HepG2 (cell line): ENCODE measurements around the gene CUL2. TPM values are rescaled to one million over a fixed set of nuclear protein-coding genes. Genes with fewer than 3 reads are reported as not detected.

Experiments used
- ATF5 ChIP-seq: sonication (generic); formaldehyde crosslinking; IDR thresholded peaks from 2 replicates; pipeline ENCODE4 v1.4.0; 2020; ENCODE audit warnings: mild to moderate bottlenecking, low read depth, missing genetic modification reagents
- CHD2 ChIP-seq: IDR thresholded peaks from 2 replicates; pipeline ENCODE4 v1.6.1; 2011; ENCODE audit warnings: low read depth, low read length, improper control_type of control experiment
- FOXP4 ChIP-seq: sonication (generic); formaldehyde crosslinking; IDR thresholded peaks from 2 replicates; pipeline ENCODE4 v1.4.0; 2020; ENCODE audit warnings: missing genetic modification reagents
- GABPB1 ChIP-seq: IDR thresholded peaks from 2 replicates; pipeline ENCODE4 v1.6.1; 2016; ENCODE audit warnings: mild to moderate bottlenecking, missing genetic modification reagents, moderate library complexity, missing compliant biosample characterization
- GZF1 ChIP-seq: sonication (generic); formaldehyde crosslinking; IDR thresholded peaks from 2 replicates; pipeline ENCODE4 v1.5.1; 2020; ENCODE audit warnings: mild to moderate bottlenecking, missing genetic modification reagents
- HNRNPH1 ChIP-seq: fragments of 200-400 bp; formaldehyde crosslinking; optimal IDR thresholded peaks from 2 replicates; pipeline ENCODE3; 2017; ENCODE audit warnings: mild to moderate bottlenecking, low read depth, low read length
- IRX3 ChIP-seq: sonication (generic); formaldehyde crosslinking; IDR thresholded peaks from 2 replicates; pipeline ENCODE4 v1.8.1; 2023; ENCODE audit warnings: mild to moderate bottlenecking, low read depth, missing genetic modification reagents, borderline replicate concordance
- KDM2A ChIP-seq: sonication (generic); formaldehyde crosslinking; IDR thresholded peaks from 2 replicates; pipeline ENCODE4 v1.4.0; 2020; ENCODE audit warnings: low read depth, missing genetic modification reagents, borderline replicate concordance
- KLF12 ChIP-seq: sonication (generic); formaldehyde crosslinking; IDR thresholded peaks from 2 replicates; pipeline ENCODE4 v1.4.0; 2020; ENCODE audit warnings: missing genetic modification reagents, borderline replicate concordance
- MAF1 ChIP-seq: sonication (generic); formaldehyde crosslinking; IDR thresholded peaks from 2 replicates; pipeline ENCODE4 v1.5.0; 2020; ENCODE audit warnings: missing genetic modification reagents, borderline replicate concordance
- MBD4 ChIP-seq: IDR thresholded peaks from 2 replicates; pipeline ENCODE4 v1.6.1; 2012; ENCODE audit warnings: low read length, inconsistent platforms, borderline replicate concordance
- NPAS2 ChIP-seq: sonication (generic); formaldehyde crosslinking; IDR thresholded peaks from 2 replicates; pipeline ENCODE4 v1.8.0; 2022; ENCODE audit warnings: mild to moderate bottlenecking, missing genetic modification reagents, borderline replicate concordance
- NR0B2 ChIP-seq: sonication (generic); formaldehyde crosslinking; IDR thresholded peaks from 2 replicates; pipeline ENCODE4 v1.4.0; 2020; ENCODE audit warnings: mild to moderate bottlenecking, missing genetic modification reagents
- PAXIP1 ChIP-seq: sonication (generic); formaldehyde crosslinking; conservative IDR thresholded peaks from 2 replicates; pipeline ENCODE4 v1.4.0; 2020; ENCODE audit warnings: mild to moderate bottlenecking, missing genetic modification reagents, moderate library complexity
- SYNCRIP ChIP-seq: fragments of 200-400 bp; formaldehyde crosslinking; IDR thresholded peaks from 2 replicates; pipeline ENCODE4 v1.6.1; 2018; ENCODE audit warnings: mild to moderate bottlenecking, low read depth, low read length; ENCODE audit not compliant: insufficient read depth
- ZFP1 ChIP-seq: IDR thresholded peaks from 2 replicates; pipeline ENCODE4 v1.6.1; 2016
- ZNF451 ChIP-seq: sonication (generic); formaldehyde crosslinking; IDR thresholded peaks from 2 replicates; pipeline ENCODE4 v1.5.0; 2020; ENCODE audit warnings: mild to moderate bottlenecking, missing genetic modification reagents
- ZNF556 ChIP-seq: sonication (generic); formaldehyde crosslinking; IDR thresholded peaks from 2 replicates; pipeline ENCODE4 v1.4.0; 2020; ENCODE audit warnings: mild to moderate bottlenecking, missing genetic modification reagents, borderline replicate concordance
- ZNF576 ChIP-seq: sonication (generic); formaldehyde crosslinking; IDR thresholded peaks from 2 replicates; pipeline ENCODE4 v1.4.0; 2020; ENCODE audit warnings: mild to moderate bottlenecking, missing genetic modification reagents
- ZNF639 ChIP-seq: conservative IDR thresholded peaks from 2 replicates; pipeline ENCODE4 v1.6.1; 2018; ENCODE audit warnings: missing genetic modification reagents
- ZNF652 ChIP-seq: IDR thresholded peaks from 2 replicates; pipeline ENCODE4 v1.6.1; 2016; ENCODE audit warnings: low read depth, borderline replicate concordance
- polyA plus RNA-seq, 8 experiments: library from polyadenylated mRNA; depleted of rRNA in 3 of 8; stranded (reverse) in 7 of 8; unstranded in 1 of 8; fragments of >200 nt; fragmentation: Illumina TruSeq in 4 of 8; extraction: Trizol in 4 of 8; gene quantifications; 2 replicates each; pipeline versions ENCODE4 v1.2.1 to v1.2.3, GENCODE V29; 2011 to 2016; ENCODE audit warnings: low read depth in 4 of 8, missing spikeins in 1 of 8, mixed read lengths in 1 of 8; ENCODE audit not compliant: insufficient read depth in 1 of 8
- total RNA-seq, 5 experiments: library from RNA; depleted of rRNA; stranded (reverse); fragments of >200 nt; fragmentation: Illumina TruSeq; extraction: Trizol; gene quantifications; 2 replicates each; pipeline ENCODE4 v1.2.3, GENCODE V29; 2016; ENCODE audit warnings: low read depth in 1 of 5

Gene CUL2
- total and polyA plus RNA-seq, 2 of the 13 experiments (the other 11 are each of a cell fraction or from before 2014, with no cell fraction given) = 9.6 to 33.1 TPM

GRCh38 chr10:35126530-35127288 lies 36.6 kb upstream of the CUL2 start, which contains the start of gene CREM (continued):
- TF ChIP-seq NPAS2 (CRISPR knock-in tag) (no peak), KLF12 (CRISPR knock-in tag) (no peak), ZNF652 (CRISPR knock-in tag) (no peak), NR0B2 (peak; percentile 73; the same call in 1 of the 2 replicates), GZF1 (CRISPR knock-in tag) (no peak), IRX3 (CRISPR knock-in tag) (peak; percentile 58; the same call in 1 of the 2 replicates), HNRNPH1 (peak; percentile 48), ATF5 (no peak), MBD4 (no peak), FOXP4 (CRISPR knock-in tag) (no peak), KDM2A (peak; percentile 78), ZNF639 (CRISPR knock-in tag) (peak; percentile 87), ZNF576 (no peak), ZNF451 (CRISPR knock-in tag) (peak; percentile 70; the same call in 1 of the 2 replicates), GABPB1 (CRISPR knock-in tag) (peak; percentile 88), PAXIP1 (CRISPR knock-in tag) (peak; percentile 67), CHD2 (peak; percentile 62; the same call in 1 of the 2 replicates), SYNCRIP (no peak), MAF1 (0 out of 2 replicates have a peak, but pooled peaks have one; percentile 23), ZFP1 (no peak), ZNF556 (CRISPR knock-in tag) (peak; percentile 97; the same call in 1 of the 2 replicates)
